ENCODE measurements around the gene ZFYVE28.

- no peak for TF ChIP-seq EZH2 (IDR thresholded peaks at IDR 0.05; ENCODE audit: insufficient read depth, poor library complexity, severe bottlenecking)
- no peak for TF ChIP-seq EZH2phosphoT487 (IDR thresholded peaks at IDR 0.05; ENCODE audit: insufficient read depth, low read depth)
Measured at GRCh38 chr4:2249526-2250356, 168.7 kb downstream of the ZFYVE28 start.
